HG02840 (cell line): ENCODE measurements around the gene USP10.

ENCODE experiments used
- ATAC-seq: cut with Tn5 transposase; IDR thresholded peaks from one replicate; pipeline ENCODE4 v1.9.1; 2021; ENCODE audit warnings: mild to moderate bottlenecking, moderate library complexity, moderate number of reproducible peaks; ENCODE audit not compliant: unreplicated experiment, low FRiP score

The USP10 gene

GRCh38 chr16:84790301-84790700 is 90.5 kb downstream of the USP10 start:
- ATAC-seq, result no peak

GRCh38 chr16:84791088-84791487 is 91.3 kb downstream of the USP10 start:
- no peak for ATAC-seq

GRCh38 chr16:84791501-84791900 is 91.7 kb downstream of the USP10 start:
- no peak for ATAC-seq

DNA sequence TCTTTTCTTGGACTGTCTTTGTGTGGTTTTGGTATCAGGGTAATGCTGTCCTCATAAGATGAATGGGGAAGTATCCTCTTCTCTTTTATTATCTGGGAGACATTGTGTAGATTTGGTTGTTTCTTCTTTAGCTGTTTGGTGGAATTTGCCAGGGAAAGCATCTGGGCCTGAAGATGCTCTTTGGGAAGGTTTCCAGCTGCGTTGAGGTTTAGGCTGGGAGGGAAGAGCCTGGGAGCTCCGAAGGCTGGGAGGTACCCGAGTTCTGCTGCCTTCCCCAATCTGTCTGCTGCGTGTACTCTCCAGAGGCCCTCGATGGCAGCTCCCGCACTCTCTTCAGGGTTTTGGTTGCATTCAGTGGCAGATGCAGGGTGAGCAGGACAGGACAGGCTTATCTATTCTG is 94.4 kb downstream of the USP10 start:
- ATAC-seq, result no peak

DNA sequence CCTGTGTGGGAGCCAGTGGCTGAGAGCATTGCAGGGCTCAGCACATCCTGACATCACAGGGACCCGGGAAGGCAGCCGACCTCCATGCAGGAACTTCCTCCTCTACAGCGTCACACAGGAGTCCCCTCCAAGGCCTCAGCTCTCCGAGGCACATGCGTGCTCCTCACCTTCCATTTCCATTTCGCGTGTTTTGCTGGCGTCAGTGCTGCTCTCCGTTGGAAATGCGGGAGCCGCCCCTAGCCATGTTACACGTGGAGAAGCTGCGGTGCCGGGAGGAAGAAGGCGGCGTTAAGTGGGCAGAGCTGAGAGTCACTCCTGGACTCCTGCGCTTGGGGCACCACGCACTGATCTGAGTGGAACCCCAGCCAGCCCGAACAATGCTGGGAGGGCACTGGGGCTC is 94.8 kb downstream of the USP10 start:
- ATAC-seq, result no peak

GRCh38 chr16:84795329-84796053 is 95.7 kb downstream of the USP10 start:
- ATAC-seq, result no peak

GRCh38 chr16:84800158-84800978 is 100.6 kb downstream of the USP10 start:
- ATAC-seq, result no peak

GRCh38 chr16:84803146-84803545 is 103.3 kb downstream of the USP10 start:
- ATAC-seq, result no peak

GRCh38 chr16:84804326-84804725 is 104.5 kb downstream of the USP10 start:
- no peak for ATAC-seq

- no peak for ATAC-seq
These were observed 106.6 kb downstream of the USP10 start for GRCh38 chr16:84806256-84806889.

DNA sequence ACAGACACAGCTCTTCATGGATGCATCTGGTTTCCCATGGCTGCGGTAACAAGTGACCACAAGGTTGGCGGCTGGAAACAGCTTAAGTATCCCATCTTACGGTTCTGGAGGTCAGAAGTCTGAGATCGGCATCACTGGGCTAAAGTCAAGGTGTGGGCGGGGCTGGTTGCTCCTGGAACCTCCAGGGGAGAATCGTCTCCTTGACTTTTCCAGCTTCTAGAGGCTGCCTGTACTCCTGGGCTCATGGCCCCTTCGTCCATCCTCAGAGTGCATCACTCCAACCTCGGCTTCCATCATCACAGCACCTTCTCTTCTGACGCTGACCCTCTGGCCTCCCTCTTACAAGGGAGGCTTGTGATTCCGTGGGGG is 107.1 kb downstream of the USP10 start:
- no peak for ATAC-seq

DNA sequence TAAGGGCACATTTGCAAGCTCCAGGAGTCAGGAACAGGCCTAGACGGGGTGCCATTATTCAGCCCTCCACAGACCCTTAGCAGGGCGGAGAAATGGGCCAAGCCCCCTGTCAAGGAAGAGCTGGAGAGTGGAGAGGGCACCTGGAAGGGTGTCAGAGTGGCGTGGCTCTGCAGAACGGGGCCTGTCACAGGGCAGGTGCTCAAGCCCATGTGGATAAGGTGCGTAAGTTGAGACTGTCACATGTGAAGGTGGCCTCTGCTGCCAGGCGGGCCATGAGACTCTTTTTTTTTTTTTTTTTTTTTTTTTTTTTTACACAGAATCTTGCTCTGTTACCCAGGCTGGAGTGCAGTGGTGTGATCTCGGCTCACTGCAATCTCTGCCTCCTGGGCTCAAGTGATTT is 108.0 kb downstream of the USP10 start:
- no peak for ATAC-seq

GRCh38 chr16:84808826-84809225 is 109.0 kb downstream of the USP10 start:
- ATAC-seq, result no peak

GRCh38 chr16:84810518-84811273 is 110.9 kb downstream of the USP10 start:
- ATAC-seq, result no peak

DNA sequence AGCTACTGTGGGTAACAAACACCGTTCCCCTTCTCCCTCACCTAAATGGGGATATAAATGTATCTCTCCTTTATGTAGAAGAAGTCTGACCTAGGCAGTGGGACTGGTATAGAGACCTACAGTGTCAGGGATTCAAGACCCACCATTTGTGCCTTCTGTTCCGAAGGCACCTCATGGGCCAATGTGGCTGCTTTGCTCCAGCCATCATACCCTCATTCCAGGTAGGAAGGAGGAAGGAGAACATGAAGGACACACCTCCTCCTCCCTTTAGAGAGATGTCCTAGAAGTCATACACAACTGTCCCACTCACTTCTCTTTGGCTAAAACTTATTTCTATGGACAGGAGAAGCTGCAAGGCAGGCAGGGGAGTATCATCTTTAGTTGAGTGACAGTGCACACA is 111.7 kb downstream of the USP10 start:
- no peak for ATAC-seq

DNA sequence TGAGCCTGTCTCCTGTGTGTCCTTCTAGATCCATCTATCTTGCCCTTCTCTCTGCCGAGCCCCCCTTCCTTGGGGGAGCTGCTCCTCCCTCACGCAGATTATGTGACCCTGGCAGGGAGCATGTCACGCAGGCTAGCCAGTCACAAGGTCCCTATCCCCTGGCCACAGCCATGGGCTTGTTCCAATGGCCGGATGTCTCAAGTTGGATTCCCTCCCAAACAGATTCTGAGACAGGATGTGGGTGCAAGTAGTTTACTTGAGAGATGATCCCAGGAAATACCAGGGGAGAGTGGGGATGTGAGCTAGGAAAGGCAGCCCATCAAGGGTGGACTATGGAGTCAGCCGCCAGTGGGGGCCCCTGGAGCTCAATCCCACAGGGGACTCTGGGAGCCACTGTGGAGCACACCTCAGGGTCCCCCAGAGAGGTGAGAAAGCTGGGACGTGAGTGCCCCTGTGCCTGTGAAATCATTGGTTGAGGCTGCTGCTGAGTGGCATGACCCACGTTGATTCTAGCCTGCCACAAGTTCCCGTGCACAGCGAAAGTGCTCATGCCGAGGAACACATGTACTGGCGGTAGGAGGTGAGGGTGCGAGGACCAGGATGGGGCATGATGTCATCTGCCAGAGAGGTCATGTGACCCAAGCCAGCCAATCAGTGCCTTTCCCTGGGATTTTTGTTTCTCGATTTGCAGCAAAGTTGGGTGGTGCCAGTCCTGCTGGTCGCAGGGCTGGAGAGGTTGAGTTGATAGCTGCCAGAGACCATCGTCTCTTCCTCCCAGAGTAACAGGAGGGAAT is 113.5 kb downstream of the USP10 start:
- ATAC-seq, result no peak

DNA sequence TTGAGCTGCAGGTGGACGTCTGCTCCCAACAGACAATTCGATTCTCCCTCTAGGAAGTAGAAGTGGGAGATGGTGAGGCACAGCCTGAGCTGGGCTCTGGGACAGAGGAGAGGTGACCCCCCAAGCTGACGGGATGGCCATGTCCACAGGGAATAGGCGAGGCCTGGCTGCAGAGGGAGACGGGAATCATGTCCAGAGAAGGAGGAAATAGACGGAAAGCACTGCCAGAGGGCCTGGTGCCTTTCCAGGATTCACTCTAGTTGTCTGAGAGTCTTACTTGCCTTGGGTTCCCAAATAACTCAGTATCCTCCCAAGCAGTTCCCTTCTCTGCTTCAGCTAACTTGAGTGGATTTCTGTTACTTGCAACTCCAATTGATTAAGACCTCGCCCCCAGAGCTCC is 115.7 kb downstream of the USP10 start:
- no peak for ATAC-seq

DNA sequence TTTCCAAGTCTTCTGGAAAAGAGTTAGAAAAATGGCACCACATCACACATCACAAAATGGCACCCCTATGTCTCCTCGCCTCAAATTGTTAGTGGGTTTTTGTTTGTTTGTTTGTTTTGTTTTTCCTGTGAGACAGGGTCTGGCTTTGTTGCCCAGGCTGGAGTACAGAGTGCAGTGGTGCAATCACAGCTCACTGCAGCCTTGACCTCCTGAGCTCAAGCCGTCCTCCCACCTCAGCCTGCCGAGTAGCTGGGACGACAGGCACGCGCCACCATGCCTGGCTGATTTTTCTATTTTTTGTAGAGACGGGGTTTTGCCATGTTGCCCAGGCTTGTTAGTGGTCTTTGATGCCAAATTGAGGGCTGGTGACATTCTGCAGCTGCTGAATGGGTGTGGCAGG is 116.2 kb downstream of the USP10 start:
- no peak for ATAC-seq

DNA sequence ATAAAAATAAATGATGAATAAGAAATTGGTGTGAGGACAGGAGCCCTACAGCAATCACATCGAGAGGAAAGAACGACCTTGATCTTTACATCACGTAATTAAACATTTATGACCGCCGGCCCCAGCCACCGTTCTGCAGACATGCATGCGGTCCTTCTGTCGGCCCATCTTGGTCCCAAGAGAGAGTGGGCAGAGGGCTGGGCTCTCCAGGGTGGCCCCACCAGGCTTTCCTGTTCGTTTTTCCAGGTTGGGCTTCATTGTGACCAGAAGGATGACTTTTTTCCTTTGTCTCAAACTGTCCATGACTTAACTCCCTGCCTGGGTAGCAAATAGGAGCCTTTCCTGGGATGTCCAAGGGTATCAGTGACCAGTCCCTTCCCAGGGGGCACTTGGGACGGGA is 116.7 kb downstream of the USP10 start:
- ATAC-seq, result no peak

DNA sequence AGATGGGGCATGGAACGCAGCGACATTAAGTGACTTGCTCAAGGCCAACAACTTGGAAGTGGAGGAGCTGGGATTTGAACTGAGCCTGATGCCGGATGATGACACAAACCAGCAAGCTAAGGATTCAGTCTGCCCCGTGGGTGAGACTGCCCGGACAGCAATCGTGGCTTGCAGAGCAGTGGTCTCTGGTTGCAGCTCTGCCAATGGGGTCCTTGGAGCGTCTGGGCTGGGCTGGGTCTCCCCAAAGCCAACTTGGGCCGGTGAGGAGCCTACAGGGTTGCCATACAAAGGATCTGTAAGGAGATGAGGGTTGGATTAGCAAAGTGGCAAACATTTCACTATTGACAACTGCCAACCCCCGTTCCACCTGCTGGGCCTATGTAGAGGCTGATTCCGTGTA is 117.4 kb downstream of the USP10 start:
- no peak for ATAC-seq
